H9 (cell line): ENCODE data around the gene GMPR2. TPM values are rescaled to one million over a fixed set of nuclear protein-coding genes. Genes with fewer than 3 reads are reported as not detected.
A peak's percentile ranks its signal among the peaks of the same experiment; 100 is the strongest.

Experiments used
- DNase-seq: peaks from one replicate; pipeline ENCODE4 v3.0.0-alpha.2; 2017
- H2AFZ ChIP-seq: one replicate; pipeline ENCODE4 v1.6.1; 2013; ENCODE audit warnings: mild to moderate bottlenecking, low read length, control low read depth, moderate library complexity
- H2AK5ac ChIP-seq: 2 replicates; pipeline ENCODE4 v1.6.1; 2013; ENCODE audit warnings: low read length, control low read depth, mixed read lengths; ENCODE audit not compliant: insufficient read length
- H2BK120ac ChIP-seq: one replicate; pipeline ENCODE4 v1.6.1; 2013; ENCODE audit warnings: low read depth, mild to moderate bottlenecking, low read length, control low read depth, inconsistent platforms; ENCODE audit not compliant: poor library complexity, severe bottlenecking
- H2BK12ac ChIP-seq: 2 replicates; pipeline ENCODE4 v1.6.1; 2013; ENCODE audit warnings: low read length, control low read depth, mixed read lengths, low read depth; ENCODE audit not compliant: insufficient read length
- H2BK15ac ChIP-seq: 2 replicates; pipeline ENCODE4 v1.6.1; 2013; ENCODE audit warnings: low read depth, low read length, control low read depth
- H2BK20ac ChIP-seq: one replicate; pipeline ENCODE4 v1.6.1; 2013; ENCODE audit warnings: low read depth, mild to moderate bottlenecking, low read length, control low read depth, inconsistent platforms; ENCODE audit not compliant: poor library complexity, severe bottlenecking
- H2BK5ac ChIP-seq: 2 replicates; pipeline ENCODE4 v1.6.1; 2013; ENCODE audit warnings: low read length, control low read depth, mixed read lengths; ENCODE audit not compliant: insufficient read length
- H3K14ac ChIP-seq: 2 replicates; pipeline ENCODE4 v1.6.1; 2013; ENCODE audit warnings: low read length, control low read depth; ENCODE audit not compliant: insufficient read depth
- H3K18ac ChIP-seq: 2 replicates; pipeline ENCODE4 v1.6.1; 2013; ENCODE audit warnings: low read depth, mild to moderate bottlenecking, mixed read lengths, low read length, control low read depth; ENCODE audit not compliant: insufficient read length
- H3K23ac ChIP-seq: 2 replicates; pipeline ENCODE4 v1.6.1; 2013; ENCODE audit warnings: low read length, control low read depth, mixed read lengths, low read depth; ENCODE audit not compliant: insufficient read length
- H3K23me2 ChIP-seq: 2 replicates; pipeline ENCODE4 v1.6.1; 2013; ENCODE audit warnings: low read depth, mild to moderate bottlenecking, mixed read lengths, low read length, control low read depth; ENCODE audit not compliant: insufficient read length, poor library complexity, severe bottlenecking
- H3K27ac ChIP-seq: 2 replicates; pipeline ENCODE4 v1.5.1; 2013; ENCODE audit warnings: low read length, control low read depth, mixed read lengths, low read depth; ENCODE audit not compliant: insufficient read length
- H3K27me3 ChIP-seq: 2 replicates; pipeline ENCODE4 v1.6.1; 2013; ENCODE audit warnings: low read length, control low read depth, inconsistent platforms; ENCODE audit not compliant: insufficient read depth
- H3K4ac ChIP-seq: 2 replicates; pipeline ENCODE4 v1.6.1; 2013; ENCODE audit warnings: low read depth, mild to moderate bottlenecking, control low read depth, inconsistent platforms, low read length, moderate library complexity
- H3K4me1 ChIP-seq: 2 replicates; pipeline ENCODE4 v1.6.1; 2013; ENCODE audit warnings: low read length, control low read depth, inconsistent platforms; ENCODE audit not compliant: insufficient read depth
- H3K4me2 ChIP-seq: 2 replicates; pipeline ENCODE4 v1.6.1; 2013; ENCODE audit warnings: low read length, control low read depth, mixed read lengths; ENCODE audit not compliant: insufficient read length, insufficient read depth
- H3K56ac ChIP-seq: 2 replicates; pipeline ENCODE4 v1.6.1; 2013; ENCODE audit warnings: low read depth, mild to moderate bottlenecking, mixed read lengths, low read length, control low read depth; ENCODE audit not compliant: insufficient read length
- H3K79me1 ChIP-seq: 2 replicates; pipeline ENCODE4 v1.6.1; 2013; ENCODE audit warnings: low read depth, mild to moderate bottlenecking, moderate library complexity, low read length, control low read depth, inconsistent platforms; ENCODE audit not compliant: insufficient read depth, poor library complexity, severe bottlenecking
- H3K79me2 ChIP-seq: 2 replicates; pipeline ENCODE4 v1.6.1; 2013; ENCODE audit warnings: low read length, control low read depth, inconsistent platforms; ENCODE audit not compliant: insufficient read depth
- H3K9ac ChIP-seq: 2 replicates; pipeline ENCODE4 v1.6.1; 2013; ENCODE audit warnings: low read length, control low read depth, mixed read lengths; ENCODE audit not compliant: insufficient read length; ENCODE audit errors: extremely low read depth
- H3K9me3 ChIP-seq: one replicate; pipeline ENCODE4 v1.6.1; 2013; ENCODE audit warnings: low read depth, low read length, inconsistent platforms; ENCODE audit not compliant: control insufficient read depth
- H3T11ph ChIP-seq: one replicate; pipeline ENCODE4 v1.6.1; 2013; ENCODE audit warnings: mild to moderate bottlenecking, low read length, control low read depth, inconsistent platforms
- H4K20me1 ChIP-seq: one replicate; pipeline ENCODE4 v1.6.1; 2013; ENCODE audit not compliant: control insufficient read depth, insufficient read length, insufficient read depth
- H4K5ac ChIP-seq: 2 replicates; pipeline ENCODE4 v1.6.1; 2013; ENCODE audit warnings: low read depth, mild to moderate bottlenecking, mixed read lengths, low read length, control low read depth; ENCODE audit not compliant: insufficient read length
- H4K8ac ChIP-seq: replicated peaks from 2 replicates; pipeline ENCODE4 v1.6.1; 2013; ENCODE audit warnings: low read length, control low read depth, mixed read lengths, low read depth; ENCODE audit not compliant: insufficient read length
- H4K91ac ChIP-seq: 2 replicates; pipeline ENCODE4 v1.6.1; 2013; ENCODE audit warnings: low read depth, mild to moderate bottlenecking, moderate library complexity, mixed read lengths, low read length, control low read depth; ENCODE audit not compliant: insufficient read length
- H3K27ac Mint-ChIP-seq, 3 experiments: 2 replicates in 2 of 3; 3 replicates in 1 of 3; pipeline ENCODE4 v1.8.0; 2020 to 2021; ENCODE audit warnings: mixed read lengths in 3 of 3, mild to moderate bottlenecking in 1 of 3, moderate library complexity in 1 of 3
- H3K27me3 Mint-ChIP-seq: 2 replicates; pipeline ENCODE4 v1.8.0; 2021; ENCODE audit warnings: low read depth, mild to moderate bottlenecking, moderate library complexity, mixed read lengths
- H3K36me3 Mint-ChIP-seq, 3 experiments: 2 replicates in 2 of 3; 3 replicates in 1 of 3; pipeline ENCODE4 v1.8.0; 2020 to 2021; ENCODE audit warnings: low read depth in 3 of 3, mixed read lengths in 3 of 3; ENCODE audit not compliant: insufficient read depth in 1 of 3
- H3K4me1 Mint-ChIP-seq, 2 experiments: 2 replicates each; pipeline ENCODE4 v1.8.0; 2020; ENCODE audit warnings: mixed read lengths in 2 of 2
- H3K4me3 Mint-ChIP-seq, 2 experiments: 2 replicates in 1 of 2; 3 replicates in 1 of 2; pipeline ENCODE4 v1.8.0; 2020 to 2021; ENCODE audit warnings: mild to moderate bottlenecking in 2 of 2, mixed read lengths in 2 of 2, moderate library complexity in 1 of 2
- H3K9me3 Mint-ChIP-seq, 2 experiments: 2 replicates in 1 of 2; 3 replicates in 1 of 2; pipeline ENCODE4 v1.8.0; 2020; ENCODE audit warnings: mild to moderate bottlenecking in 2 of 2, mixed read lengths in 2 of 2, moderate library complexity in 1 of 2
- CTCF ChIP-seq: fragments of 200-600 bp; sonication (generic); conservative IDR thresholded peaks from 3 replicates; pipeline ENCODE4 v1.8.0; 2021; ENCODE audit warnings: antibody characterized with exemption, mild to moderate bottlenecking
- whole genome bisulfite sequencing: extraction: QIAGEN DNeasy Blood & Tissue Kit; methylation state at CpG from one replicate; pipeline ENCODE4 v1.1.7; 2013; ENCODE audit warnings: missing lambda C conversion rate, low lambda C conversion rate, mixed read lengths; ENCODE audit not compliant: insufficient read length; ENCODE audit errors: extremely low coverage; 5-methylcytosine and 5-hydroxymethylcytosine counted together
- total RNA-seq: library from RNA; stranded (reverse); gene quantifications from 2 replicates; pipeline ENCODE4 v1.2.1, GENCODE V29; 2021

The GMPR2 gene
- total RNA-seq, 1 experiment from 2014 or later = 84.7 TPM

GRCh38 chr14:24256960-24257359, 24.2 kb downstream of the GMPR2 start:
- H2BK15ac ChIP-seq = no peak overlapping the region
- no peak overlapping the region for H3K4me2 ChIP-seq
- no peaks in the 10 kb centered on the region for H4K20me1 ChIP-seq
- H2BK12ac ChIP-seq = no peak overlapping the region
- no peak overlapping the region for H2BK20ac ChIP-seq
- no peaks in the 10 kb centered on the region for H3K23me2 ChIP-seq
- H3K18ac ChIP-seq = no peak overlapping the region
- Mint-ChIP-seq H3K27me3 (no peaks in the 10 kb centered on the region; the same call in 1 of the 2 replicates), H3K36me3 (no peaks in the 10 kb centered on the region), H3K27ac (peak overlapping the region in 1 of 3 experiments; percentile 32; a peak in 1 of 7 replicates), H3K4me1 (no peaks in the 10 kb centered on the region; a peak in 1 of 4 replicates), H3K9me3 (no peaks in the 10 kb centered on the region), H3K4me3 (no peak overlapping the region)
- H3K56ac ChIP-seq = no peak overlapping the region
- no peak overlapping the region for H4K8ac ChIP-seq
- no peak overlapping the region for H2BK120ac ChIP-seq
- no peaks in the 10 kb centered on the region for H3K9me3 ChIP-seq
- no peak overlapping the region for H3K4ac ChIP-seq
- no peak overlapping the region for H3K14ac ChIP-seq
- no peaks in the 10 kb centered on the region for H3K79me1 ChIP-seq
- H3K27ac ChIP-seq = no peak overlapping the region
- no peak for DNase-seq
- H3K9ac ChIP-seq = no peak overlapping the region
- H2AFZ ChIP-seq = no peak overlapping the region
- no CpG with 5 or more reads among the region's 4 CpGs for WGBS
- no peak for TF ChIP-seq CTCF
- no peaks in the 10 kb centered on the region for H3K4me1 ChIP-seq
- no peak overlapping the region for H4K91ac ChIP-seq
- H2AK5ac ChIP-seq = no peak overlapping the region
- no peaks in the 10 kb centered on the region for H3K79me2 ChIP-seq
- H3K23ac ChIP-seq = no peak overlapping the region
- no peak overlapping the region for H2BK5ac ChIP-seq
- no peaks in the 10 kb centered on the region for H3K27me3 ChIP-seq
- no peak overlapping the region for H4K5ac ChIP-seq
- no peak overlapping the region for H3T11ph ChIP-seq
